K562 (cell line): ENCODE data around the gene MT2A. TPM values are rescaled to one million over a fixed set of nuclear protein-coding genes. Genes with fewer than 3 reads are reported as not detected.

Experiments used
- BRCA1 ChIP-seq, 2 experiments: fragments of 450-650 bp in 1 of 2; sonication (generic) in 1 of 2; formaldehyde crosslinking in 1 of 2; IDR thresholded peaks; 2 replicates each; pipeline versions ENCODE4 v1.5.0 to v1.6.1; 2017 to 2020; ENCODE audit warnings: mild to moderate bottlenecking in 1 of 2, missing genetic modification reagents in 1 of 2
- CREB5 ChIP-seq: fragments of 250-450 bp; sonication (Bioruptor Pico); IDR thresholded peaks from 2 replicates; pipeline ENCODE4 v1.5.0; 2020; ENCODE audit warnings: mild to moderate bottlenecking
- DDX20 ChIP-seq: fragments of 450-650 bp; IDR thresholded peaks from 2 replicates; pipeline ENCODE4 v1.6.1; 2016; ENCODE audit warnings: missing genetic modification characterization, low read depth, mild to moderate bottlenecking, missing compliant biosample characterization, moderate library complexity
- MAX ChIP-seq: sonication (generic); formaldehyde crosslinking; IDR thresholded peaks from 2 replicates; pipeline ENCODE4 v1.9.0; 2022; ENCODE audit warnings: mild to moderate bottlenecking, missing genetic modification reagents
- PHF20 ChIP-seq: fragments of 450-650 bp; IDR thresholded peaks from 2 replicates; pipeline ENCODE4 v1.6.1; 2018; ENCODE audit not compliant: partially characterized antibody
- PRMT5 ChIP-seq: sonication (generic); formaldehyde crosslinking; IDR thresholded peaks from 2 replicates; pipeline ENCODE4 v1.5.0; 2020; ENCODE audit warnings: missing genetic modification reagents
- RNF2 ChIP-seq: sonication (generic); IDR thresholded peaks from 2 replicates; pipeline ENCODE4 v1.6.1; 2016
- SIN3B ChIP-seq: fragments of 450-650 bp; IDR thresholded peaks from 2 replicates; pipeline ENCODE4 v1.6.1; 2017; ENCODE audit warnings: low read depth, mild to moderate bottlenecking, moderate library complexity
- TAF1 ChIP-seq: IDR thresholded peaks from 2 replicates; pipeline ENCODE4 v1.6.1; 2011; ENCODE audit warnings: mild to moderate bottlenecking, low read length, moderate library complexity; ENCODE audit not compliant: insufficient read depth, control insufficient read depth, severe bottlenecking; ENCODE audit errors: extremely low read depth
- TBP ChIP-seq: optimal IDR thresholded peaks from 2 replicates; pipeline ENCODE3; 2011; ENCODE audit warnings: low read depth, low read length, improper control_type of control experiment
- TCFL5 ChIP-seq: fragments of 250-450 bp; sonication (Bioruptor Pico); conservative IDR thresholded peaks from 2 replicates; pipeline ENCODE4 v1.6.1; 2021; ENCODE audit warnings: mild to moderate bottlenecking, moderate library complexity, matching md5 sums
- WHSC1 ChIP-seq: IDR thresholded peaks from one replicate; pipeline ENCODE4 v1.6.1; 2012; ENCODE audit warnings: low read length, control low read depth, inconsistent platforms
- ZFX ChIP-seq: sonication (generic); formaldehyde crosslinking; IDR thresholded peaks from 2 replicates; pipeline ENCODE4 v1.8.0; 2022; ENCODE audit warnings: mild to moderate bottlenecking, missing genetic modification reagents, moderate library complexity
- ZNF75A ChIP-seq: fragments of 450-650 bp; formaldehyde crosslinking; IDR thresholded peaks from 2 replicates; pipeline ENCODE4 v1.4.0; 2020; ENCODE audit warnings: mild to moderate bottlenecking
- ZNF780A ChIP-seq: fragments of 250-450 bp; sonication (Bioruptor Pico); IDR thresholded peaks from 2 replicates; pipeline ENCODE4 v1.5.0; 2021; ENCODE audit warnings: mild to moderate bottlenecking
- polyA plus RNA-seq, 8 experiments: library from polyadenylated mRNA; depleted of rRNA in 4 of 8; stranded (reverse) in 5 of 8; unstranded in 3 of 8; fragments of >200 nt; fragmentation: Nextera tagmentation in 2 of 8; fragmentation: Illumina TruSeq in 1 of 8; extraction: Ambion mirVana in 2 of 8; extraction: Trizol in 1 of 8; gene quantifications; 2 replicates each; pipeline versions ENCODE4 v1.2.1 to v1.2.3, GENCODE V29; 2011 to 2014; ENCODE audit warnings: inconsistent platforms in 1 of 8, missing spikeins in 1 of 8
- total RNA-seq, 7 experiments: library from RNA; depleted of rRNA in 6 of 7; stranded (reverse); fragments of >200 nt in 6 of 7; fragmentation: Illumina TruSeq in 2 of 7; extraction: Trizol in 2 of 7; gene quantifications; 2 replicates each; pipeline versions ENCODE4 v1.2.1 to v1.2.3, GENCODE V29; 2011 to 2021; ENCODE audit warnings: low replicate concordance in 1 of 7
- TF ChIP-seq, protein P1 (sequence below): fragments of 250-450 bp; sonication (Bioruptor Pico); IDR thresholded peaks from 2 replicates; pipeline ENCODE4 v1.4.0; 2020
- TF ChIP-seq, protein P2 (sequence below): IDR thresholded peaks from 3 replicates; pipeline ENCODE4 v1.6.1; 2011; ENCODE audit warnings: borderline replicate concordance, mild to moderate bottlenecking, moderate library complexity; ENCODE audit not compliant: insufficient read length; ENCODE audit errors: extremely low read depth

Gene MT2A
- total and polyA plus RNA-seq, 9 of the 15 experiments (the other 6 are each of a cell fraction or from before 2014, with no cell fraction given): 2.0 to 16.9 (median 8.5) TPM

DNA sequence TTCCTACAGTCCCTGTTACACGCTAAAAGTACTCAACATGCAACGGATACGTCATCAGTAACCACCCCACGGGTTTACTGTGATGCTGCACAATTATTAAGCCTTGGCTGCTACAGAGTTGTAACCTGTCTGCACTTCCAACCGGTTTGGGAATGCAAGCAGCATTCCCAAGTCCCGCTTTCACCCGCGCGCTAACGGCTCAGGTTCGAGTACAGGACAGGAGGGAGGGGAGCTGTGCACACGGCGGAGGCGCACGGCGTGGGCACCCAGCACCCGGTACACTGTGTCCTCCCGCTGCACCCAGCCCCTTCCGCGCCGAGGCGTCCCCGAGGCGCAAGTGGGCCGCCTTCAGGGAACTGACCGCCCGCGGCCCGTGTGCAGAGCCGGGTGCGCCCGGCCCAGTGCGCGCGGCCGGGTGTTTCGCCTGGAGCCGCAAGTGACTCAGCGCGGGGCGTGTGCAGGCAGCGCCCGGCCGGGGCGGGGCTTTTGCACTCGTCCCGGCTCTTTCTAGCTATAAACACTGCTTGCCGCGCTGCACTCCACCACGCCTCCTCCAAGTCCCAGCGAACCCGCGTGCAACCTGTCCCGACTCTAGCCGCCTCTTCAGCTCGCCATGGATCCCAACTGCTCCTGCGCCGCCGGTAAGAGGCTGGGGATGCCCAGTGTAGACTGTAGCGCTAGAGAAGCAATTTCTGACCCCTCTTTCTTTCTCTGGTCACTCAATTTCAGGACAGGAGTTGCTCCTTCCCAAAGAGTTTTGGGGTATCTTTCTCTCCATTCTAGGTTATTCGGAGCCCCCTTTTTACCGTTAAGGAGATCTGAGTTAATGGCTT is at the start of gene MT2A (continued):
- TF ChIP-seq ZNF75A (CRISPR knock-in tag): peak; percentile 28; the same call in 1 of the 2 replicates
- TF ChIP-seq BRCA1 (IDR thresholded peaks at IDR 0.05): no peak
- TF ChIP-seq BRCA1 (CRISPR knock-in tag; IDR thresholded peaks at IDR 0.05): no peak
- TF ChIP-seq, protein P1, sequence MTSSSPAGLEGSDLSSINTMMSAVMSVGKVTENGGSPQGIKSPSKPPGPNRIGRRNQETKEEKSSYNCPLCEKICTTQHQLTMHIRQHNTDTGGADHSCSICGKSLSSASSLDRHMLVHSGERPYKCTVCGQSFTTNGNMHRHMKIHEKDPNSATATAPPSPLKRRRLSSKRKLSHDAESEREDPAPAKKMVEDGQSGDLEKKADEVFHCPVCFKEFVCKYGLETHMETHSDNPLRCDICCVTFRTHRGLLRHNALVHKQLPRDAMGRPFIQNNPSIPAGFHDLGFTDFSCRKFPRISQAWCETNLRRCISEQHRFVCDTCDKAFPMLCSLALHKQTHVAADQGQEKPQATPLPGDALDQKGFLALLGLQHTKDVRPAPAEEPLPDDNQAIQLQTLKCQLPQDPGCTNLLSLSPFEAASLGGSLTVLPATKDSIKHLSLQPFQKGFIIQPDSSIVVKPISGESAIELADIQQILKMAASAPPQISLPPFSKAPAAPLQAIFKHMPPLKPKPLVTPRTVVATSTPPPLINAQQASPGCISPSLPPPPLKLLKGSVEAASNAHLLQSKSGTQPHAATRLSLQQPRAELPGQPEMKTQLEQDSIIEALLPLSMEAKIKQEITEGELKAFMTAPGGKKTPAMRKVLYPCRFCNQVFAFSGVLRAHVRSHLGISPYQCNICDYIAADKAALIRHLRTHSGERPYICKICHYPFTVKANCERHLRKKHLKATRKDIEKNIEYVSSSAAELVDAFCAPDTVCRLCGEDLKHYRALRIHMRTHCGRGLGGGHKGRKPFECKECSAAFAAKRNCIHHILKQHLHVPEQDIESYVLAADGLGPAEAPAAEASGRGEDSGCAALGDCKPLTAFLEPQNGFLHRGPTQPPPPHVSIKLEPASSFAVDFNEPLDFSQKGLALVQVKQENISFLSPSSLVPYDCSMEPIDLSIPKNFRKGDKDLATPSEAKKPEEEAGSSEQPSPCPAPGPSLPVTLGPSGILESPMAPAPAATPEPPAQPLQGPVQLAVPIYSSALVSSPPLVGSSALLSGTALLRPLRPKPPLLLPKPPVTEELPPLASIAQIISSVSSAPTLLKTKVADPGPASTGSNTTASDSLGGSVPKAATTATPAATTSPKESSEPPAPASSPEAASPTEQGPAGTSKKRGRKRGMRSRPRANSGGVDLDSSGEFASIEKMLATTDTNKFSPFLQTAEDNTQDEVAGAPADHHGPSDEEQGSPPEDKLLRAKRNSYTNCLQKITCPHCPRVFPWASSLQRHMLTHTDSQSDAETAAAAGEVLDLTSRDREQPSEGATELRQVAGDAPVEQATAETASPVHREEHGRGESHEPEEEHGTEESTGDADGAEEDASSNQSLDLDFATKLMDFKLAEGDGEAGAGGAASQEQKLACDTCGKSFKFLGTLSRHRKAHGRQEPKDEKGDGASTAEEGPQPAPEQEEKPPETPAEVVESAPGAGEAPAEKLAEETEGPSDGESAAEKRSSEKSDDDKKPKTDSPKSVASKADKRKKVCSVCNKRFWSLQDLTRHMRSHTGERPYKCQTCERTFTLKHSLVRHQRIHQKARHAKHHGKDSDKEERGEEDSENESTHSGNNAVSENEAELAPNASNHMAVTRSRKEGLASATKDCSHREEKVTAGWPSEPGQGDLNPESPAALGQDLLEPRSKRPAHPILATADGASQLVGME (CRISPR knock-in tag): 0 out of 2 replicates have a peak, but pooled peaks have one; percentile 30
- no peak for TF ChIP-seq CREB5 (CRISPR knock-in tag)
- no peak; the same call in 1 of the 2 replicates for TF ChIP-seq RNF2
- no peak for TF ChIP-seq PRMT5 (CRISPR knock-in tag)
- TF ChIP-seq PHF20: peak; percentile 39
- peak; percentile 85 for TF ChIP-seq ZFX (CRISPR knock-in tag)
- TF ChIP-seq TAF1: peak; percentile 67
- no peak for TF ChIP-seq TCFL5
- TF ChIP-seq TBP: peak; percentile 59
- no peak for TF ChIP-seq DDX20 (tag)
- TF ChIP-seq MAX (CRISPR knock-in tag): peak; percentile 62
- TF ChIP-seq ZNF780A (CRISPR knock-in tag): no peak
- peak; percentile 50 for TF ChIP-seq WHSC1
- TF ChIP-seq, protein P2, sequence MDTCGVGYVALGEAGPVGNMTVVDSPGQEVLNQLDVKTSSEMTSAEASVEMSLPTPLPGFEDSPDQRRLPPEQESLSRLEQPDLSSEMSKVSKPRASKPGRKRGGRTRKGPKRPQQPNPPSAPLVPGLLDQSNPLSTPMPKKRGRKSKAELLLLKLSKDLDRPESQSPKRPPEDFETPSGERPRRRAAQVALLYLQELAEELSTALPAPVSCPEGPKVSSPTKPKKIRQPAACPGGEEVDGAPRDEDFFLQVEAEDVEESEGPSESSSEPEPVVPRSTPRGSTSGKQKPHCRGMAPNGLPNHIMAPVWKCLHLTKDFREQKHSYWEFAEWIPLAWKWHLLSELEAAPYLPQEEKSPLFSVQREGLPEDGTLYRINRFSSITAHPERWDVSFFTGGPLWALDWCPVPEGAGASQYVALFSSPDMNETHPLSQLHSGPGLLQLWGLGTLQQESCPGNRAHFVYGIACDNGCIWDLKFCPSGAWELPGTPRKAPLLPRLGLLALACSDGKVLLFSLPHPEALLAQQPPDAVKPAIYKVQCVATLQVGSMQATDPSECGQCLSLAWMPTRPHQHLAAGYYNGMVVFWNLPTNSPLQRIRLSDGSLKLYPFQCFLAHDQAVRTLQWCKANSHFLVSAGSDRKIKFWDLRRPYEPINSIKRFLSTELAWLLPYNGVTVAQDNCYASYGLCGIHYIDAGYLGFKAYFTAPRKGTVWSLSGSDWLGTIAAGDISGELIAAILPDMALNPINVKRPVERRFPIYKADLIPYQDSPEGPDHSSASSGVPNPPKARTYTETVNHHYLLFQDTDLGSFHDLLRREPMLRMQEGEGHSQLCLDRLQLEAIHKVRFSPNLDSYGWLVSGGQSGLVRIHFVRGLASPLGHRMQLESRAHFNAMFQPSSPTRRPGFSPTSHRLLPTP: peak; percentile 32
- no peak for TF ChIP-seq SIN3B
